GM23248 (cell line): ENCODE results near the gene CD38.

Source experiments
- EZH2 ChIP-seq: fragments of 200-600 bp; sonication (generic); IDR thresholded peaks from 2 replicates; pipeline ENCODE4 v1.6.1; 2018; ENCODE audit warnings: antibody characterized with exemption, mild to moderate bottlenecking; ENCODE audit not compliant: insufficient read depth, poor library complexity, severe bottlenecking
- EZH2phosphoT487 ChIP-seq: fragments of 200-600 bp; sonication (generic); IDR thresholded peaks from 2 replicates; pipeline ENCODE4 v1.6.1; 2018; ENCODE audit warnings: antibody characterized with exemption, moderate library complexity, mild to moderate bottlenecking, low read depth; ENCODE audit not compliant: insufficient read depth

GRCh38 chr4:15809058-15809457, 30.9 kb downstream of the CD38 start:
- no peak for TF ChIP-seq EZH2
- no peak for TF ChIP-seq EZH2phosphoT487
